HG03039 (cell line): Measurements from ENCODE around the gene SYT12.

Experiments used
- ATAC-seq: cut with Tn5 transposase; IDR thresholded peaks from one replicate; pipeline ENCODE4 v1.9.1; 2021; ENCODE audit warnings: mild to moderate bottlenecking, moderate library complexity; ENCODE audit not compliant: unreplicated experiment

The SYT12 gene

GRCh38 chr11:67027943-67028542 is 5.1 kb downstream of the SYT12 start:
- ATAC-seq: peak; percentile 67

GRCh38 chr11:67029146-67029545 is 6.2 kb downstream of the SYT12 start:
- no peak for ATAC-seq

- no peak for ATAC-seq
Measured at GRCh38 chr11:67030976-67031375, 8.0 kb downstream of the SYT12 start.

- ATAC-seq: no peak
Measured at GRCh38 chr11:67031791-67032561, 9.0 kb downstream of the SYT12 start.

GRCh38 chr11:67032830-67033551 is 10.1 kb downstream of the SYT12 start:
- ATAC-seq: no peak

GRCh38 chr11:67033661-67034166 is 10.8 kb downstream of the SYT12 start:
- no peak for ATAC-seq

GRCh38 chr11:67034350-67034749 is 11.4 kb downstream of the SYT12 start:
- no peak for ATAC-seq

GRCh38 chr11:67040147-67040546 is 17.2 kb downstream of the SYT12 start:
- ATAC-seq: no peak

- no peak for ATAC-seq
Measured at GRCh38 chr11:67041602-67042001, 18.7 kb downstream of the SYT12 start.

GRCh38 chr11:67043572-67044349 is 20.8 kb downstream of the SYT12 start:
- ATAC-seq: no peak

- no peak for ATAC-seq
Measured at GRCh38 chr11:67044496-67044895, 21.6 kb downstream of the SYT12 start.

- ATAC-seq: no peak
Measured at GRCh38 chr11:67045314-67045713, 22.4 kb downstream of the SYT12 start.

GRCh38 chr11:67048515-67049130 is 25.7 kb downstream of the SYT12 start:
- ATAC-seq: no peak

- no peak for ATAC-seq
Measured at GRCh38 chr11:67050139-67050538, 27.2 kb downstream of the SYT12 start.

GRCh38 chr11:67051180-67051893 is 28.4 kb downstream of the SYT12 start:
- no peak for ATAC-seq

GRCh38 chr11:67051945-67052488 is 29.1 kb downstream of the SYT12 start:
- no peak for ATAC-seq

GRCh38 chr11:67052891-67053290 is 30.0 kb downstream of the SYT12 start:
- no peak for ATAC-seq

GRCh38 chr11:67053896-67054329 is 31.0 kb downstream of the SYT12 start:
- ATAC-seq: no peak

GRCh38 chr11:67054346-67054835 is 31.5 kb downstream of the SYT12 start:
- ATAC-seq: no peak
